Spinal cord (tissue), 10 donors: Measurements from ENCODE around the gene EEF1G. TPM values are rescaled to one million over a fixed set of nuclear protein-coding genes. Genes with fewer than 3 reads are reported as not detected.
A peak's percentile ranks its signal among the peaks of the same experiment; 100 is the strongest.

Experiments used
- DNase-seq, 6 donors: peaks; one replicate each; pipeline versions ENCODE4 v3.0.0 to v3.0.0-alpha.2; 2013 to 2015; ENCODE audit warnings: low spot score in 6 of 6, low read depth in 4 of 6
- H3K27ac ChIP-seq: one replicate; pipeline ENCODE4 v1.5.1; 2013; ENCODE audit warnings: low read depth, low read length, control low read depth
- H3K27me3 ChIP-seq: one replicate; pipeline ENCODE4 v1.6.1; 2013; ENCODE audit warnings: low read length; ENCODE audit not compliant: control insufficient read depth, insufficient read depth
- H3K36me3 ChIP-seq: one replicate; pipeline ENCODE4 v1.6.1; 2013; ENCODE audit warnings: low read length; ENCODE audit not compliant: control insufficient read depth, insufficient read depth
- H3K4me1 ChIP-seq: one replicate; pipeline ENCODE4 v1.6.1; 2013; ENCODE audit warnings: low read length; ENCODE audit not compliant: control insufficient read depth, insufficient read depth
- H3K4me3 ChIP-seq: one replicate; pipeline ENCODE4 v1.5.1; 2013; ENCODE audit warnings: low read depth, low read length, control low read depth
- H3K9me3 ChIP-seq: one replicate; pipeline ENCODE4 v1.6.1; 2013; ENCODE audit warnings: low read length; ENCODE audit not compliant: control insufficient read depth, insufficient read depth
- WGBS: methylation state at CpG from one replicate; pipeline ENCODE4 v1.1.5; 2013; ENCODE audit warnings: missing lambda C conversion rate; ENCODE audit not compliant: insufficient coverage; 5-methylcytosine and 5-hydroxymethylcytosine counted together
- polyA plus RNA-seq, 2 donors: library from polyadenylated mRNA; unstranded; fragments of 120-200 nt; gene quantifications; one replicate each; pipeline ENCODE4 v1.2.1, GENCODE V29; 2013; ENCODE audit not compliant: insufficient read length in 2 of 2
- total RNA-seq, 2 donors: library from RNA; depleted of rRNA in 1 of 2; stranded (reverse); fragments of 120-200 nt in 1 of 2; fragments of >200 nt in 1 of 2; gene quantifications; one replicate each; pipeline versions ENCODE4 v1.2.3 to v1.2.4, GENCODE V29; 2013 to 2014
- donor health status: healthy.

EEF1G gene
- total and polyA plus RNA-seq, 4 donors = 887 to 2,100 (median 1,969) TPM

DNA sequence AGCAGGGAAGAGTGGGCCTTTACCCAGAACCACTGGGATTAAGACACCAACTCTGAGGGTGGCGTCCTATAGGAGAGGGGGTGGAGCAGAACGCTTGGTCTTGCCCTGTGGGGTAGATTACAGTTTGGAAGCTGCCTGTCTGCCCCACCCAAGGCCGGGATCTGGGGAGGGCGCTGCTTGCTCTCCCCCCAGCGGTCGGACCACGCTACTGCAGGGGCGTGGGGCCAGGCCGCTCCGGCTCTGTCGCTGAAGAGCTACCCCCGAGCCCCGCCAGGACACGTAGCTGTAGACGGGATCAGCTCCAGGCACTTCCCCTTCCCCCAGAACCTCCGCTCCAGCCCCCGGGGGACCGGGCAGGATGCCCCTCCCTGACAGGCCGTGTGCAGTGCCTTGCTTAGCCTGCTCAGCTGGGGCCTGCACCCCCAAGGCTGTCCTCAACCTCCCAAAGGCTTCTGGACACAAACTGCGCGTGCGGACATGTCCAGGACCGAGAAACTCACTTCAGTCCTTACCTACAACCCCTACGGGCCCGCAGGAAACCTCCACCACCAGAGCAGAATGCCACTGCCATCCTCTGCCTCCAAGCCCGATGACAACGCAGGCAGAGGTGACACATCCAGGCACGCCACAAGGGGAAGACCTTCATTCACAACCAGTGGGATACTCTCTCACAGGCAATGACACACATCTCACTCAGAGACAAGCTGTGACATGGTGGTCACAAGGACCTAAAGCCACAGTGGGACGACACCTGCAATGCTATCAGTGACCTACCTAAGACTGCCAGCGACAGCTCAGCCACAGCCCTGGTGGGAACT is 30.7 kb downstream of the EEF1G start:
- H3K27ac ChIP-seq = peak overlapping the region; percentile 96
- WGBS = 25% methylated on average over 30 of the region's 30 CpGs
- H3K9me3 ChIP-seq = no peaks in the 10 kb centered on the region
- peaks cover 96% of the 10 kb centered on the region for H3K4me1 ChIP-seq
- peak in 2 of 6 donors; percentile 65 to 81 for DNase-seq
- peak overlapping the region; percentile 73 for H3K4me3 ChIP-seq
- H3K27me3 ChIP-seq = peaks cover 52% of the 10 kb centered on the region
- peaks cover 2% of the 10 kb centered on the region for H3K36me3 ChIP-seq

DNA sequence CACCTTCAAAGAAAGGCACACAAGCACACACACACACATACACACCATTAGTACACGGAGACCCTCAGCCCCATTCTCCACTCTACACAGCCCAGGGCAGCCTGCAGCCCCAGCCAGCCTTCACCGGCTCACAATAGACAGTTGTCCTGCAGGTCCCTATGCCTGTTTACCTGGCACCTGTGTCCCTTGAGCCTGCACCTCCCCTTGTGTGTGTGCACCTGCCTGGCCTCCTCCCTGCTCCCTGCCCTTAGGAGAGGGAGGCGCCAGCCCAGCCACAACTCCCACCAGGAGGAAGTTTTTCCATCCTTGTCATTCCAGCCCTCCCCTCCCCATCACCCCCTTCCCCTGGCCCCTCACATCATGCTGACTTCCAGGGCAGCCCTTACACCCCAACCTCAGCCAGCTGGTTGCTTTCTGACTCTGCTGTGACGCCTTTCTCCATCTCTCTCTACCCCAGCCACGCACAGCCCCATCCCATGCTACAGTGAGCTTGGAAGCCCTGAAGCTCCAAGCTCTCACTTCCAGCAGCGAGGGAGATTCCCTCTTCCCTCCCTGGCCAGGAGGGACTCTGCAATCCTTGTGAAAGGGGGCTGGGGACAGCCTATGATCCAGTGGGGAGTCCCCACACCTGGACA is 31.5 kb downstream of the EEF1G start:
- H3K4me3 ChIP-seq = peak overlapping the region; percentile 73
- H3K27ac ChIP-seq = peak overlapping the region; percentile 96
- 81% methylated on average over 4 of the region's 6 CpGs for WGBS
- H3K9me3 ChIP-seq = no peaks in the 10 kb centered on the region
- H3K4me1 ChIP-seq = peaks cover 90% of the 10 kb centered on the region
- DNase-seq = no peak
- peaks cover 45% of the 10 kb centered on the region for H3K27me3 ChIP-seq
- H3K36me3 ChIP-seq = peaks cover 2% of the 10 kb centered on the region

GRCh38 chr11:62540804-62541701 is 32.6 kb downstream of the EEF1G start:
- no peaks in the 10 kb centered on the region for H3K9me3 ChIP-seq
- H3K4me3 ChIP-seq = no peak overlapping the region
- peaks cover 89% of the 10 kb centered on the region for H3K4me1 ChIP-seq
- H3K27ac ChIP-seq = peak overlapping the region; percentile 96
- H3K27me3 ChIP-seq = peaks cover 37% of the 10 kb centered on the region
- H3K36me3 ChIP-seq = peaks cover 2% of the 10 kb centered on the region
- DNase-seq = peak in 1 of 6 donors; percentile 52
- WGBS = 40% methylated on average over 7 of the region's 16 CpGs

GRCh38 chr11:62539238-62539925 is 34.3 kb downstream of the EEF1G start:
- Histone ChIP-seq H3K4me1 (peaks cover 72% of the 10 kb centered on the region), H3K27ac (peak overlapping the region; percentile 53), H3K4me3 (no peak overlapping the region), H3K36me3 (peaks cover 16% of the 10 kb centered on the region), H3K9me3 (no peaks in the 10 kb centered on the region), H3K27me3 (peaks cover 20% of the 10 kb centered on the region)
- peak in 2 of 6 donors; percentile 37 to 66 for DNase-seq
- 54% methylated on average over 8 of the region's 13 CpGs for WGBS

DNA sequence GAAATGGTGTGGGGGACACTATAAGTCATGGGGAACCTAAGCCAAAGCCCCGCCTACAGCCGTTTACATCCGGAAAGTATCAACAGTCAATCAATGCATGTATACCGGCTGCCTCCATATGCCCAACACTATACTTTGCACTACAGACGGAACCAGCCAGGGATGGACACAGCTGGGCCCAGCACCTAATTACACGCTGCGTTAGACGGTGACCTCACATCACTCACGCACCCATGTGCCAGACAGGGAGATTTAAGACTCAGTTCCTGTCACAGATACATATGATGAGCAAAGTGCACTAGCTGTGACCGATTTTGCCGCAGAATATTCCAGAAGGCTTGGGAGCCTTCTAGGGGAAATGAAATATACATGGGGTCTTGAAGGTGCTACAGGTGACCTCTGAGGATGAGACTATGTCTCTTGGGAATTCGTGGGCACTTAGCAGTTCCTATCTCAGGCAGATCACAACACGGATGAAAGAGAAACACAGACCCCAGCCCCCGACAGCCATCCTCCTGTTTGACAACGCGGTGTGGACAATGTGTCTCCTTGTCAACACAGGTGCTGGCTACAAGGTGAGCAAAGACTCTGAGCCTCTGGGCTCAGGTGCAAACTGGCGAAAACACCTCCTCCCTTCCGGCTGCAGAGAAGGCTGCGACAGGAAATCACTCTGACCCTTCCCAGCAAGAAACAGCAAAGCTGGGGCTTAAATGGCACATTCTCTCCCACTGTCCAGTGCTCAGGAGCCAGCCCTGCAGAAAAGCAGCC is 35.0 kb downstream of the EEF1G start:
- no peak for DNase-seq
- Histone ChIP-seq H3K9me3 (no peaks in the 10 kb centered on the region), H3K4me1 (peaks cover 65% of the 10 kb centered on the region), H3K36me3 (peaks cover 22% of the 10 kb centered on the region), H3K27me3 (peaks cover 13% of the 10 kb centered on the region), H3K27ac (peak overlapping the region; percentile 53), H3K4me3 (no peak overlapping the region)
- WGBS = 60% methylated on average over 18 of the region's 19 CpGs

- Histone ChIP-seq H3K27ac (no peak overlapping the region), H3K4me1 (peaks cover 43% of the 10 kb centered on the region), H3K36me3 (peaks cover 29% of the 10 kb centered on the region), H3K9me3 (no peaks in the 10 kb centered on the region), H3K27me3 (no peaks in the 10 kb centered on the region), H3K4me3 (no peak overlapping the region)
- DNase-seq = no peak
- 63% methylated on average over 17 of the region's 21 CpGs for WGBS
Observed at GRCh38 chr11:62536301-62536957, 37.3 kb downstream of the EEF1G start.

DNA sequence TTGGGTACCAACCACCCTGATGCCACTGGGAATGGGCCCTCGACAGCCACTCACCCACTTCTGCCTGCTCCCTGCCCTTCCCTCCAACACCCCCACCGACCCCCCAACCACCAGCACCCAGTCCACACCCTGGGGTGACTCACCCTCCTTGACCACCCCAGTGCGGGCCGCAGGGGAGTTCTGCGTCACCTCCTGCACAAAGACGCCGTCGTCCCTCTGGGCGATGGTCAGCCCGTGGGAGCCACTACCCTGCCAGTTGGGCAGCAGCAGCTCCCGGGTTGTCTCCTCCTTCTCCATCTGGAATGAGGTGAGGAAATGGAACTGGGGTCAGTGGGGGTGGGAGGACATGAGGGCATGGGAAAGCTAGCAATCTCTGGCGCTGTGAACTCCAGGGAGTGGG is 37.9 kb downstream of the EEF1G start:
- Histone ChIP-seq H3K36me3 (peaks cover 29% of the 10 kb centered on the region), H3K9me3 (no peaks in the 10 kb centered on the region), H3K4me1 (peaks cover 37% of the 10 kb centered on the region), H3K4me3 (no peak overlapping the region), H3K27ac (no peak overlapping the region), H3K27me3 (no peaks in the 10 kb centered on the region)
- DNase-seq = no peak
- WGBS = 87% methylated on average over 11 of the region's 12 CpGs

DNA sequence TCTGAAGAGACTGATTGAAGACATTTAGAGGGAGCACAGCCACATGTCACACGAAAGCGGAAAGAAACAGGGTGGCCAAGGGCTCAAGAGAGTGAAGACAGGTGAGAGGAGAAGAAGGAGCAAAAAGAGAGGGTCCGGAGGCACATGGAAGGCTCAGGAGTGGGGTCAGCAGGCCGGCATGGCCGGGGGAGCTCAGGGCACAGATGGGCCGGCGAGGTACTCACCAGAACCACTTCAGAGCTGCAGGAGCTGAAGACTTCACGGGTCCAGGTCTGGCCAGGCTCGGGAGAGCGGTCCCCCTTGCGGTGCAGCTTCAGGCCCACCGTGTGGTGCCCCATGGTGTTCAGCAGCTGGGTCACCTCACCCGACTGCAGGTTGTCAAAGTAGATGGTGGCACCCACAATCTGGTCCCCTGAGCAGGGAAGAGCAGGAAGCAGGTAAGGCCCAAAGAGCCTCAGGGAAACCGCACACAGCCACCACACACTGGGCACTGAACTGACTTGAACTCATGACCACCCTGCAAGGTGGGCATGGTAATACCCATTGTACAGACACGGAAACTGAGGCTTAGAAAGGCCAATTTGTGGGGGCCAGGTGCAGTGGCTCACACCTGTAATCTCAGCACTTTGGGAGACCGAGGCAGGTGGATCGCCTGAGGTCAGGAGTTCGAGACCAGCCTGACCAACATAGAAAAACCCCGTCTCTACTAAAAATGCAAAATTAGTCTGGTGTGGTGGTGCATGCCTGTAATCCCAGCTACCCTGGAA is 38.7 kb downstream of the EEF1G start:
- H3K27me3 ChIP-seq = no peaks in the 10 kb centered on the region
- 94% methylated on average over 15 of the region's 19 CpGs for WGBS
- H3K4me1 ChIP-seq = peaks cover 29% of the 10 kb centered on the region
- no peak for DNase-seq
- H3K9me3 ChIP-seq = no peaks in the 10 kb centered on the region
- H3K4me3 ChIP-seq = no peak overlapping the region
- no peak overlapping the region for H3K27ac ChIP-seq
- H3K36me3 ChIP-seq = peaks cover 29% of the 10 kb centered on the region
